Globus pallidus (tissue), 1 donor: ENCODE measurements around the gene OR6Q1.
"Not testable (repeated sequence)": the region's sequence is repeated elsewhere in the genome, so short reads cannot be mapped to it uniquely, and the experiment has no call there.

Source experiments
- DNase-seq: peaks from one replicate; pipeline ENCODE4 v3.0.0-alpha.2; 2015; ENCODE audit warnings: low spot score

The OR6Q1 gene

GRCh38 chr11:58030653-58031052, at the start of gene OR6Q1:
TSS of gene OR6Q1 (plus strand) at chr11:58030953. CDS start at chr11:58030953, 0 bp downstream.
- DNase-seq = no peak

- no peak for DNase-seq
Observed at GRCh38 chr11:57981536-57981935, 49.2 kb upstream of the OR6Q1 start.

DNA sequence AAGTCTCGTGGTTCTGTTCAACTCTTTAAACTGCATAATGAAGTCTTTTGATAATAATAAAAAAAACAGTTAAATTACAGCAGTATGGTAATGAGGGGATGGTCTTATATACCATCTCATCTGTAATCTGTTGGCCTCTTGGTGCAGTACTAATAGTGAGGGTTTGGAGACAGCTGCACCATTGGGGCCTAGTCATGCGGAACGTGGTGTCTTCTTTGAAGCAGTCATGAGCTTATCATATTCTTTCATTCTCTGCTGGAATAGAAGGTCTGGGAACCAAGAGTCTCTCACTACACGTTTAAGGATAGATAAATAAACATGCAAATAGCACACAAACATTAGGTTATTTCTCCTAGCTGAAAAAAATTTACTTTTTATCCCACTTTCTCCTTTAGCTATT, 48.0 kb upstream of the OR6Q1 start:
- DNase-seq = no peak

- peak; percentile 41 for DNase-seq
Observed at GRCh38 chr11:57983191-57983590, 47.6 kb upstream of the OR6Q1 start.

DNA sequence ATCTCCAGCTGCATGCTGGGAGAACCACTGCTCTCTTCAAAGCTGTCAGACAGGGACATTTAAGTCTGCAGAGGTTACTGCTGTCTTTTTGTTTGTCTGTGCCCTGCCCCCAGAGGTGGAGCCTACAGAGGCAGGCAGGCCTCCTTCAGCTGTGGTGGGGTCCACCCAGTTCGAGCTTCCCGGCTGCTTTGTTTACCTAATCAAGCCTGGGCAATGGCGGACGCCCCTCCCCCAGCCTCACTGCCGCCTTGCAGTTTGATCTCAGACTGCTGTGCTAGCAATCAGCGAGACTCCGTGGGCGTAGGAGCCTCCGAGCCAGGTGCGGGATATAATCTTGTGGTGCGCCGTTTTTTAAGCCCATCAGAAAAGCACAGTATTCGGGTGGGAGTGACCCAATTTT, 31.2 kb upstream of the OR6Q1 start:
- not testable (repeated sequence) for DNase-seq

- DNase-seq = not testable (repeated sequence)
Observed at GRCh38 chr11:58000021-58000420, 30.7 kb upstream of the OR6Q1 start.

GRCh38 chr11:58000699-58001098, 30.1 kb upstream of the OR6Q1 start:
- no peak for DNase-seq

GRCh38 chr11:58003036-58003435, 27.7 kb upstream of the OR6Q1 start:
- no peak for DNase-seq

- DNase-seq = no peak
Observed at GRCh38 chr11:58003591-58003990, 27.2 kb upstream of the OR6Q1 start.

DNA sequence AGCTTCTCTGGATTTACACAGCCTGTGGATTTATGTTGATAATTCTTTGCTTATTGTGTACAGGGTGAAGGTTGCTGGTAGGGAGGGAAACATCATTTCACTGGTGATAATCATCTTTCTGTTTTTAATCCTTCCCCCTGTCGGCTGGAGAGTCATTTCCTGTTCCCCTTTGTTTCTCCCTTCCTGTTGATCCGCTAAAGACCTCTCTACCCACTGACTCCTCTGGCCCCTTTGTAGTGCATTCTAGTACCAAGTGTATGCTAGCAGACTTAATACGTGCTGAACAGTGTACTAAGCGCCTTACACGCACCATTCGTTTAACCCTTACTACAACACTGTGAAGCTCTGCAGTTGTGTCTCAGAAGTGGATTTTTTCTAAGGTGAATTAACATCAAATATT, 26.1 kb upstream of the OR6Q1 start:
- DNase-seq = no peak

DNA sequence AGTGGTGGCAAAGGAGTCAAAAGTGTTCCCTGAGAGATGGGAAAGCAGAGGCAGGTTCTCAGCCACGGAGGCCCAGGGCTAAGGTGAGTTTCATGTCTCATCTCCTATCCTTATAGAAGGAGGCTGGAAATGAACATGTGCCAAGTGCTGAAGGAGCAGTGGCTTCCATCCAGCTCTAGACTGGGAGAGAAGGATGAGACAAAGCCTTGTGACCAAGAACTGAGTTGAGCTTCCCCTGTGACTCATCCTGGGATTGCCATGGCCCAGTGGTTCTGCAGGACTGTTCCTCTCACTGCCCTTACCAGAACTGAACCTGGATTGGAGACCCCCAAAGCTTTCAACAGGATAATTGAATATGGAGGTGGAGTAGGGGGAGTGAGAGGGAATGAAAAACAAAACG, 23.8 kb upstream of the OR6Q1 start:
- no peak for DNase-seq

- DNase-seq = no peak
Observed at GRCh38 chr11:58011771-58012170, 19.0 kb upstream of the OR6Q1 start.

DNA sequence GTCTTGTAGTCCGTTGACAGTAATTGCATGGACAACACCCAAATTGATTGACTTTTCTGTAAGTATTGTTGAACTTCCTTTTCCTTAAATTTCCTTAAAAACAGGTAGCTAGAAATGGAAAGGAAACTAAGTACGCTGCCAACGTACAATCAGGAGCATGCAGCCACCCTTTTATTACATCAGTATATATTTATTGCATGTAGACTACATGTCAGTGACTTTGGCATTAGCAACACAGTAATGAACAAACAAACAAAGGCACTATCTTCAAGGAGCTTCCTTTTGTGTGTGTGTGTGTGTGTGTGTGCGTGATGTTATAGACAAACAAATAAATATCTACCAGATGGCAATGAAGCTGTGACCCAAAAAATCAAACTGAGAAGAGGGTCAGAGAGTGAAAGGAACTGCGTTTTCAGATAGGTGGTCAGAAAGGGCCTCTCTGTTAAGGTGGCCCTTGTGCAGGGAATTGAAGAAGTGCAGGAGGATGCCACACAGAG, 7.3 kb upstream of the OR6Q1 start, which contains the start of gene OR9Q1:
TSS of gene OR9Q1 (plus strand) at position 447 of the 497 bp plus-strand sequence. CDS start 155,564 bp downstream, outside the sequence.
- no peak for DNase-seq

DNA sequence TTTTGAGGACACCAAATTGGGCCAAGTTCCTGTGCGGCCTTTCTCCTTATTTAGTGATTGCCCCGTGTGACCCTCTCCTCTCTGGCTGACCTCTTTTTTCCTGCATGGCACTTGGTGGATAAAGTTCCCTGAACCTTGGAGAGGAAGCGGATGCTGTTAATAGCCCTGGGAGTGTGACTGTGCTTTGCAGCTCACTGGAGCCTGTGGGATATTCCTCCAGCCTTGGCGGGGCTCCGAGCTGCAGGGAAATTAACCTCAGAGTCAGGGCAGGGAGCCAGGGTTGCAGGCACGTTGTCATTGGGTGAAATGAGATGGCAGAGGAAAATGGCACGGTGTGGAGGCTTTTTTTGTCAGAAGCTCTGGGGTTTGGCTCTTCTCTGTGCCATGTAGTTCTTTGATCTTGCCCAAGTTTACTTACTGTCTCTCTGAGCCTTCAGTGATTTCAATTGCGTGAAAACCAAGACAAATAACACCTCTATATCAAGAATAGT, 6.1 kb upstream of the OR6Q1 start:
- no peak for DNase-seq

DNA sequence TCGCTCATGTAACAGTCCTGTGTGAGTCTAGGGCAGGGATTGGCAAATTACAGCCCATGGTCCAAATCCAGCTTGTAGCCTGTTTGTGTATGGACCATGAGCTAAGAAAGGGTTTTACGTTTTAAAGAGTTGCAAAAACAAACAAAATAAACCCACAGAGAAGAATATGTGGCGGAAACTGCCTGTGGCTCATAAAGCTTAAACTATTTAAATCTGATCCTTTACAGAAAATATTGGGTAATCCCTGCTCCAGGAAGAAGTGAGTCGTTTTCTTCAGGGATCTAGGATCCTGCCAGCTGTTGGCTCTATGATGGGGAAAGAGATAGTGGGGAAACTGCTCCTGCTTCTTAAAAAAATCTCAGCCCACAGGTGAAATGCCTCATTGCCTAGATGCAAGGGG, 3.4 kb upstream of the OR6Q1 start:
- no peak for DNase-seq

GRCh38 chr11:58028687-58029411, 1.9 kb upstream of the OR6Q1 start:
- peak; percentile 31 for DNase-seq

DNA sequence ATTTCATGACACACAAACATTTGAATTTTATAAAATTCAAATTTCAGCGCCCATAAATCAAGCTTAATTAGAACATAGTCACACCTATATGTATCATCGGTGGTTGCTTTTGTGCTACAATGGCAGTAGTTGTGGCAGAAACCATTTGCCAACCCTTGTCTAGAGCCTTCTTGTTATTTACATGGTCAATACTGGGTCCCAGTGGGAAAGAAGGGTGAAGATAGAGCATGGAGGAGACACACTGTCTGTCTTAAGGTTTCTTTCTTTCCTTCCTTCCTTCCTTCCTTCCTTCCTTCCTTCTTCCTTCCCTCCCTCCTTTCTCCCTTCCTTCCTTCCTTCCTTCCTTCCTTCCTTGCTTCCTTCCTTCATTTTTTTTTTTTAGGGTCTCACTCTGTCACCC, 3.7 kb downstream of the OR6Q1 start:
- DNase-seq = no peak

GRCh38 chr11:58039589-58039988, 8.8 kb downstream of the OR6Q1 start:
- DNase-seq = no peak

- DNase-seq = no peak
Observed at GRCh38 chr11:58043379-58043778, 12.6 kb downstream of the OR6Q1 start.

- no peak for DNase-seq
Observed at GRCh38 chr11:58046231-58046630, 15.5 kb downstream of the OR6Q1 start.

DNA sequence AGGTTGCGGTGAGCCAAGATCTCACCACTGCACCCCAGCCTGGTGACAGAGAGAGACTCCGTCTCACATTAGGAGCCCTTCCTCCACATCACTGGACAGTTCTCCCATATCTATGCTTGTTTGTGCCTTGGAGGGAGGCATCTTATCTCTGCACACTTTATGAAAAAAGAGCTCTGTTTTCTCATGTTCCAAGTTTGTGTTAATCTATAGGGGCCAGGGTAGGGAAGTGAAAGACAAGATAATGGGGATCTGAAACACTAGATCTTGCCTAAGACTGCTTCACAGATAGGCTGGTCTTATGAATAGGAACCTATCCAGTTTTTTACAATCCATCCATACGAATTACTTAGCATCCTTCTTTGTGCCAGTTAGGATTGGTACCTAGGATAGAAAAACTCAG, 17.1 kb downstream of the OR6Q1 start:
- no peak for DNase-seq

- no peak for DNase-seq
Observed at GRCh38 chr11:58055806-58056401, 25.2 kb downstream of the OR6Q1 start.

DNA sequence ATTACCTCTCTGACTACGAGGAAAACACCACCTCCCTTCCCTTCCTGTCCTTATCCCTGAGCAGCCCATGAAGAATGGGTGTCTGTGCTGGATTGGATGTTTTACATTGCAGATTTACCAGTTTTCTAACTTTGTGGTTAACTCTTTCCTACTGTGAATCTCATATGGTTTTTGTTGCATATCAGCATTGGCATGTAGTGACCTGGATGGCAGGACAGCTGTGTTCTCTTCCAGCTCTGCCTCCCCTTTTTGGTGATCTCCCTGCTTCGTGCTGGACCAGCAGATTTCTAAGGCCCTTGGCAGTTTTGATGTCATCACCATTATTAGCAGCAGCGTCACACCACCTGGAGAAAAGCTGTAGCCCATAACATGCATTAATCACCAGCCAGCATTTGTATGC, 26.7 kb downstream of the OR6Q1 start:
- DNase-seq = no peak
